ENCODE measurements around the gene PANX1. TPM values are rescaled to one million over a fixed set of nuclear protein-coding genes. Genes with fewer than 3 reads are reported as not detected.
A peak's percentile ranks its signal among the peaks of the same experiment; 100 is the strongest.
"Not testable (repeated sequence)": the region's sequence is repeated elsewhere in the genome, so short reads cannot be mapped to it uniquely, and the experiment has no call there.

The PANX1 gene
- total RNA-seq, 1 experiment from 2014 or later: 37.5 TPM

GRCh38 chr11:94117871-94118270, 10.8 kb upstream of the PANX1 start:
- Mint-ChIP-seq H3K27me3 (ENCODE audit: low read depth) (peaks cover 25% of the 10 kb centered on the region), H3K9me3 (peaks cover 8% of the 10 kb centered on the region in 2 experiments), H3K36me3 (ENCODE audit: insufficient read depth in 1 of 3, low read depth in 3 of 3) (peaks cover 16 to 27% (median 17%) of the 10 kb centered on the region in 3 experiments), H3K4me3 (no peak overlapping the region), H3K27ac (no peak overlapping the region), H3K4me1 (peaks cover 51 to 53% of the 10 kb centered on the region in 2 experiments)
- no peak overlapping the region for H2BK120ac ChIP-seq (ENCODE audit: low read depth, low read length, poor library complexity, severe bottlenecking)
- H2BK5ac ChIP-seq (ENCODE audit: insufficient read length, low read length): no peak overlapping the region
- peaks cover 7% of the 10 kb centered on the region; the same call in 1 of the 2 replicates for H3K4me1 ChIP-seq (ENCODE audit: insufficient read depth, low read length)
- no peaks in the 10 kb centered on the region for H3K79me2 ChIP-seq (ENCODE audit: insufficient read depth, low read length)
- TF ChIP-seq, protein P1, sequence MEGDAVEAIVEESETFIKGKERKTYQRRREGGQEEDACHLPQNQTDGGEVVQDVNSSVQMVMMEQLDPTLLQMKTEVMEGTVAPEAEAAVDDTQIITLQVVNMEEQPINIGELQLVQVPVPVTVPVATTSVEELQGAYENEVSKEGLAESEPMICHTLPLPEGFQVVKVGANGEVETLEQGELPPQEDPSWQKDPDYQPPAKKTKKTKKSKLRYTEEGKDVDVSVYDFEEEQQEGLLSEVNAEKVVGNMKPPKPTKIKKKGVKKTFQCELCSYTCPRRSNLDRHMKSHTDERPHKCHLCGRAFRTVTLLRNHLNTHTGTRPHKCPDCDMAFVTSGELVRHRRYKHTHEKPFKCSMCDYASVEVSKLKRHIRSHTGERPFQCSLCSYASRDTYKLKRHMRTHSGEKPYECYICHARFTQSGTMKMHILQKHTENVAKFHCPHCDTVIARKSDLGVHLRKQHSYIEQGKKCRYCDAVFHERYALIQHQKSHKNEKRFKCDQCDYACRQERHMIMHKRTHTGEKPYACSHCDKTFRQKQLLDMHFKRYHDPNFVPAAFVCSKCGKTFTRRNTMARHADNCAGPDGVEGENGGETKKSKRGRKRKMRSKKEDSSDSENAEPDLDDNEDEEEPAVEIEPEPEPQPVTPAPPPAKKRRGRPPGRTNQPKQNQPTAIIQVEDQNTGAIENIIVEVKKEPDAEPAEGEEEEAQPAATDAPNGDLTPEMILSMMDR (conservative IDR thresholded peaks at IDR 0.05): no peak
- no peaks in the 10 kb centered on the region for H4K20me1 ChIP-seq (ENCODE audit: control insufficient read depth, insufficient read depth, insufficient read length)
- no peaks in the 10 kb centered on the region for H3K79me1 ChIP-seq (ENCODE audit: insufficient read depth, low read depth, low read length, poor library complexity, severe bottlenecking)
- no peak overlapping the region for H3K4me2 ChIP-seq (ENCODE audit: insufficient read depth, insufficient read length, low read length)
- DNase-seq: no peak
- no peak overlapping the region for H3K27ac ChIP-seq (ENCODE audit: insufficient read length, low read depth, low read length)
- no peak overlapping the region for H4K5ac ChIP-seq (ENCODE audit: insufficient read length, low read depth, low read length)
- H2BK12ac ChIP-seq (ENCODE audit: insufficient read length, low read depth, low read length): no peak overlapping the region
- no peak overlapping the region for H4K8ac ChIP-seq (replicated peaks; ENCODE audit: insufficient read length, low read depth, low read length)
- H3K23me2 ChIP-seq (ENCODE audit: insufficient read length, low read depth, low read length, poor library complexity, severe bottlenecking): no peaks in the 10 kb centered on the region
- no peak overlapping the region for H3K23ac ChIP-seq (ENCODE audit: insufficient read length, low read depth, low read length)
- no peak overlapping the region for H2AFZ ChIP-seq (ENCODE audit: low read length)
- H2AK5ac ChIP-seq (ENCODE audit: insufficient read length, low read length): no peak overlapping the region
- no peak overlapping the region for H4K91ac ChIP-seq (ENCODE audit: insufficient read length, low read depth, low read length)
- no peak overlapping the region for H3K14ac ChIP-seq (ENCODE audit: insufficient read depth, low read length)
- H3K27me3 ChIP-seq (ENCODE audit: insufficient read depth, low read length): no peaks in the 10 kb centered on the region
- H3K9ac ChIP-seq (ENCODE audit: extremely low read depth, insufficient read length, low read length): no peak overlapping the region
- no peak overlapping the region for H2BK20ac ChIP-seq (ENCODE audit: low read depth, low read length, poor library complexity, severe bottlenecking)
- H3K9me3 ChIP-seq (ENCODE audit: control insufficient read depth, low read depth, low read length): no peaks in the 10 kb centered on the region
- H3K4ac ChIP-seq (ENCODE audit: low read depth, low read length): no peak overlapping the region
- H3T11ph ChIP-seq (ENCODE audit: low read length): no peak overlapping the region
- H2BK15ac ChIP-seq (ENCODE audit: low read depth, low read length): no peak overlapping the region
- H3K18ac ChIP-seq (ENCODE audit: insufficient read length, low read depth, low read length): no peak overlapping the region
- H3K56ac ChIP-seq (ENCODE audit: insufficient read length, low read depth, low read length): no peak overlapping the region

DNA sequence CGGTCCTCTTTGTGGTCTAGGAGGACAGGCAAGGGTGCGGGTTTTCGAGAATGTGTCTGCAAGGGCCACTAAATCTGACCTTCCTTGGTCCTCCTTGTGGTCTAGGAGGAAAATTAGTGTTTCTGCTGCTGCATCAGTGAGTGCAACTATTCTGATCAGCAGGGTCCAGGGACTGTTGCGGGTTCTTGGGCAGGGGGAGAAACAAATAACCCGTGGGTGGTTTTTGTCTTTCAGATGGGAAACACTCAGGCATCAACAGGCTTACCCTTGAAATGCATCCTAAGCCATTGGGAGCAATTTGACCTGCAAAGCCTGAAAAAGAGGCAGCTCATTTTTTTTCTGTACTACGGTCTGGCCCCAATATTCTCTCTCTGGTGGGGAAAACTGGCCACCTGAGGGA, 9.0 kb upstream of the PANX1 start:
- Mint-ChIP-seq H3K9me3 (peaks cover 8 to 22% of the 10 kb centered on the region in 2 experiments), H3K36me3 (ENCODE audit: insufficient read depth in 1 of 3, low read depth in 3 of 3) (peaks cover 23 to 40% (median 27%) of the 10 kb centered on the region in 3 experiments), H3K27me3 (ENCODE audit: low read depth) (peaks cover 30% of the 10 kb centered on the region), H3K4me3 (peak overlapping the region; percentile 25 to 41), H3K4me1 (peaks cover 46 to 48% of the 10 kb centered on the region in 2 experiments), H3K27ac (peak overlapping the region; percentile 42 to 95 (median 78); a peak in 5 of 7 replicates)
- not testable (repeated sequence) for H3K23me2 ChIP-seq (ENCODE audit: insufficient read length, low read depth, low read length, poor library complexity, severe bottlenecking); H3K4ac ChIP-seq (ENCODE audit: low read depth, low read length); H3K9ac ChIP-seq (ENCODE audit: extremely low read depth, insufficient read length, low read length); H4K91ac ChIP-seq (ENCODE audit: insufficient read length, low read depth, low read length); H3T11ph ChIP-seq (ENCODE audit: low read length); H2BK120ac ChIP-seq (ENCODE audit: low read depth, low read length, poor library complexity, severe bottlenecking); H3K56ac ChIP-seq (ENCODE audit: insufficient read length, low read depth, low read length); H3K27me3 ChIP-seq (ENCODE audit: insufficient read depth, low read length); H2BK15ac ChIP-seq (ENCODE audit: low read depth, low read length); H3K79me2 ChIP-seq (ENCODE audit: insufficient read depth, low read length); H3K79me1 ChIP-seq (ENCODE audit: insufficient read depth, low read depth, low read length, poor library complexity, severe bottlenecking); H4K5ac ChIP-seq (ENCODE audit: insufficient read length, low read depth, low read length); H4K20me1 ChIP-seq (ENCODE audit: control insufficient read depth, insufficient read depth, insufficient read length); H3K14ac ChIP-seq (ENCODE audit: insufficient read depth, low read length); H2BK5ac ChIP-seq (ENCODE audit: insufficient read length, low read length); H3K4me1 ChIP-seq (ENCODE audit: insufficient read depth, low read length); H2AFZ ChIP-seq (ENCODE audit: low read length); H3K23ac ChIP-seq (ENCODE audit: insufficient read length, low read depth, low read length); DNase-seq; H2BK20ac ChIP-seq (ENCODE audit: low read depth, low read length, poor library complexity, severe bottlenecking); H4K8ac ChIP-seq (replicated peaks; ENCODE audit: insufficient read length, low read depth, low read length); H3K9me3 ChIP-seq (ENCODE audit: control insufficient read depth, low read depth, low read length); H3K4me2 ChIP-seq (ENCODE audit: insufficient read depth, insufficient read length, low read length); H3K18ac ChIP-seq (ENCODE audit: insufficient read length, low read depth, low read length); H3K27ac ChIP-seq (ENCODE audit: insufficient read length, low read depth, low read length); H2BK12ac ChIP-seq (ENCODE audit: insufficient read length, low read depth, low read length); H2AK5ac ChIP-seq (ENCODE audit: insufficient read length, low read length)
- WGBS (ENCODE audit: extremely low coverage, insufficient read length, low lambda C conversion rate): no CpG with 5 or more reads among the region's 6 CpGs

Data from H9 (cell line).